Gastroesophageal sphincter (tissue), 4 donors: ENCODE results near the gene ANO4. TPM values are rescaled to one million over a fixed set of nuclear protein-coding genes. Genes with fewer than 3 reads are reported as not detected.

ENCODE experiments used
- ATAC-seq: fragments of 150-250 bp; one replicate; pipeline ENCODE4 v1.9.1; 2016; ENCODE audit warnings: mild to moderate bottlenecking, moderate library complexity
- H3K27ac ChIP-seq, 4 donors: fragments of 200-600 bp; sonication (generic) in 3 of 4; 1 replicate in 3 of 4; 2 replicates in 1 of 4; pipeline ENCODE4 v1.5.1; 2016 to 2019
- H3K27me3 ChIP-seq: fragments of 200-600 bp; sonication (generic); one replicate; pipeline ENCODE4 v1.5.1; 2019
- H3K36me3 ChIP-seq, 2 donors: fragments of 200-600 bp; sonication (generic); one replicate each; pipeline ENCODE4 v1.5.1; 2019; ENCODE audit warnings: control low read depth in 1 of 2
- H3K4me1 ChIP-seq, 3 donors: fragments of 200-600 bp; sonication (generic); 1 replicate in 2 of 3; 2 replicates in 1 of 3; pipeline ENCODE4 v1.5.1; 2016 to 2019; ENCODE audit warnings: control low read depth in 2 of 3
- H3K4me3 ChIP-seq, 2 donors: fragments of 200-600 bp; sonication (generic); one replicate each; pipeline ENCODE4 v1.5.1; 2019; ENCODE audit warnings: mild to moderate bottlenecking in 1 of 2, moderate library complexity in 1 of 2
- H3K9me3 ChIP-seq, 3 donors: fragments of 200-600 bp; sonication (generic); one replicate each; pipeline ENCODE4 v1.5.1; 2017 to 2019; ENCODE audit warnings: control low read depth in 2 of 3
- CTCF ChIP-seq, 4 experiments: fragments of 200-600 bp in 2 of 4; fragments of 450-650 bp in 2 of 4; sonication (generic) in 1 of 4; IDR thresholded peaks; one replicate each; pipeline ENCODE4 v1.5.1; 2017 to 2019; ENCODE audit warnings: antibody characterized with exemption in 4 of 4, mild to moderate bottlenecking in 2 of 4, moderate library complexity in 2 of 4
- EP300 ChIP-seq: sonication (generic); formaldehyde crosslinking; IDR thresholded peaks from one replicate; pipeline ENCODE4 v1.6.1; 2017; ENCODE audit warnings: antibody characterized with exemption, mild to moderate bottlenecking
- POLR2A ChIP-seq, 2 donors: fragments of 450-650 bp; IDR thresholded peaks; one replicate each; pipeline ENCODE4 v1.6.1; 2017; ENCODE audit warnings: antibody characterized with exemption in 2 of 2, mild to moderate bottlenecking in 2 of 2, moderate library complexity in 1 of 2
- POLR2AphosphoS5 ChIP-seq: sonication (generic); formaldehyde crosslinking; IDR thresholded peaks from one replicate; pipeline ENCODE4 v1.6.1; 2017; ENCODE audit warnings: antibody characterized with exemption
- WGBS, 2 donors: methylation state at CpG; one replicate each; pipeline ENCODE4 v1.1.5; 2018; ENCODE audit warnings: low coverage in 1 of 2; 5-methylcytosine and 5-hydroxymethylcytosine counted together
- total RNA-seq, 4 donors: library from RNA; depleted of rRNA; stranded (reverse); fragments of >200 nt; gene quantifications; one replicate each; pipeline ENCODE4 v1.1.0, GENCODE V29; 2016

The ANO4 gene
- total RNA-seq, 4 donors from 2014 or later = 0.08 to 0.30 (median 0.13) TPM; not detected in 1

GRCh38 chr12:100955139-100955538, 160.6 kb downstream of the ANO4 start:
- H3K4me1 ChIP-seq = no peaks in the 10 kb centered on the region
- ATAC-seq = no peak
- H3K4me3 ChIP-seq = no peak overlapping the region
- TF ChIP-seq POLR2A (IDR thresholded peaks at IDR 0.05) = no peak
- TF ChIP-seq CTCF (IDR thresholded peaks at IDR 0.05) = no peak
- no peak for TF ChIP-seq EP300
- no peak for TF ChIP-seq POLR2AphosphoS5
- no peaks in the 10 kb centered on the region for H3K9me3 ChIP-seq
- no peak overlapping the region for H3K27ac ChIP-seq
- no peaks in the 10 kb centered on the region for H3K36me3 ChIP-seq
- peaks cover 5% of the 10 kb centered on the region for H3K27me3 ChIP-seq
- 58% methylated on average over 2 of the region's 4 CpGs; no CpG with 5 or more reads in 1 of the 2 donors for WGBS, 2 donors

- H3K4me1 ChIP-seq = no peaks in the 10 kb centered on the region
- no peak for ATAC-seq
- TF ChIP-seq POLR2AphosphoS5 = no peak
- TF ChIP-seq POLR2A (IDR thresholded peaks at IDR 0.05) = no peak
- TF ChIP-seq EP300 = no peak
- TF ChIP-seq CTCF (IDR thresholded peaks at IDR 0.05) = no peak
- WGBS, 2 donors = 71 to 77% methylated on average over 3 to 5 of the region's 5 CpGs
- H3K4me3 ChIP-seq = no peak overlapping the region
- peaks cover 5% of the 10 kb centered on the region for H3K27me3 ChIP-seq
- H3K27ac ChIP-seq = no peak overlapping the region
- no peaks in the 10 kb centered on the region for H3K9me3 ChIP-seq
- no peaks in the 10 kb centered on the region for H3K36me3 ChIP-seq
These were observed 161.8 kb downstream of the ANO4 start for GRCh38 chr12:100956311-100956852.

GRCh38 chr12:100959481-100959880, 164.9 kb downstream of the ANO4 start:
- ATAC-seq = no peak
- H3K27ac ChIP-seq = no peak overlapping the region
- peaks cover 5% of the 10 kb centered on the region for H3K27me3 ChIP-seq
- 18 to 33% methylated on average over 1 of the region's 1 CpG for WGBS, 2 donors
- H3K4me3 ChIP-seq = no peak overlapping the region
- H3K9me3 ChIP-seq = no peaks in the 10 kb centered on the region
- H3K36me3 ChIP-seq = no peaks in the 10 kb centered on the region
- TF ChIP-seq CTCF (IDR thresholded peaks at IDR 0.05) (no peak), POLR2A (IDR thresholded peaks at IDR 0.05) (no peak), EP300 (no peak), POLR2AphosphoS5 (no peak)
- H3K4me1 ChIP-seq = no peaks in the 10 kb centered on the region

GRCh38 chr12:100962086-100962712, 167.6 kb downstream of the ANO4 start:
- Histone ChIP-seq H3K36me3 (no peaks in the 10 kb centered on the region), H3K4me3 (no peak overlapping the region), H3K9me3 (no peaks in the 10 kb centered on the region), H3K27me3 (peaks cover 5% of the 10 kb centered on the region), H3K27ac (no peak overlapping the region), H3K4me1 (no peaks in the 10 kb centered on the region)
- TF ChIP-seq EP300 = no peak
- TF ChIP-seq POLR2AphosphoS5 = no peak
- no peak for TF ChIP-seq CTCF (IDR thresholded peaks at IDR 0.05)
- no peak for TF ChIP-seq POLR2A (IDR thresholded peaks at IDR 0.05)
- 83 to 92% methylated on average over 5 of the region's 5 CpGs for WGBS, 2 donors
- no peak for ATAC-seq

GRCh38 chr12:100963381-100963780, 168.8 kb downstream of the ANO4 start:
- Histone ChIP-seq H3K27me3 (peaks cover 5% of the 10 kb centered on the region), H3K27ac (no peak overlapping the region), H3K4me1 (no peaks in the 10 kb centered on the region), H3K36me3 (no peaks in the 10 kb centered on the region), H3K4me3 (no peak overlapping the region), H3K9me3 (no peaks in the 10 kb centered on the region)
- 41% methylated on average over 3 of the region's 3 CpGs for WGBS, 2 donors
- no peak for ATAC-seq
- TF ChIP-seq EP300 = no peak
- no peak for TF ChIP-seq POLR2A (IDR thresholded peaks at IDR 0.05)
- TF ChIP-seq CTCF (IDR thresholded peaks at IDR 0.05) = no peak
- TF ChIP-seq POLR2AphosphoS5 = no peak
